Astrocyte (in vitro differentiated cells and primary cell): ENCODE results near the gene PDE8A. TPM values are rescaled to one million over a fixed set of nuclear protein-coding genes. Genes with fewer than 3 reads are reported as not detected.
"Not testable (repeated sequence)": the region's sequence is repeated elsewhere in the genome, so short reads cannot be mapped to it uniquely, and the experiment has no call there.

Experiments used
- DNase-seq: peaks from one replicate; pipeline ENCODE4 v3.0.0-alpha.2; 2010; ENCODE audit warnings: low read depth
- FAIRE-seq: peaks from 2 replicates; lab custom pipeline; 2011; peaks lifted over from hg19 to GRCh38; lab: Jason Lieb, UNC
- H2AFZ ChIP-seq: 2 replicates; pipeline ENCODE4 v1.6.0; 2012; ENCODE audit warnings: low read depth, low read length, inconsistent platforms
- H3K27ac ChIP-seq: 2 replicates; pipeline ENCODE4 v1.5.1; 2011; ENCODE audit warnings: low read depth, low read length, inconsistent platforms
- H3K27me3 ChIP-seq: 2 replicates; pipeline ENCODE4 v1.6.0; 2011; ENCODE audit warnings: low read length, inconsistent platforms; ENCODE audit not compliant: insufficient read depth
- H3K36me3 ChIP-seq: 2 replicates; pipeline ENCODE4 v1.5.1; 2011; ENCODE audit warnings: low read length, inconsistent platforms; ENCODE audit not compliant: insufficient read depth
- H3K4me1 ChIP-seq: 2 replicates; pipeline ENCODE4 v1.5.1; 2011; ENCODE audit warnings: low read length, inconsistent platforms; ENCODE audit not compliant: insufficient read depth
- H3K4me2 ChIP-seq: 2 replicates; pipeline ENCODE4 v1.6.0; 2012; ENCODE audit warnings: low read length, inconsistent platforms
- H3K4me3 ChIP-seq: 2 replicates; pipeline ENCODE4 v1.5.1; 2011; ENCODE audit warnings: low read depth, mild to moderate bottlenecking, low read length, inconsistent platforms; ENCODE audit not compliant: insufficient read depth
- H3K79me2 ChIP-seq: 2 replicates; pipeline ENCODE4 v1.6.0; 2012; ENCODE audit warnings: mild to moderate bottlenecking, low read length, inconsistent platforms; ENCODE audit not compliant: insufficient read depth
- H3K9ac ChIP-seq: 2 replicates; pipeline ENCODE4 v1.6.0; 2012; ENCODE audit warnings: mild to moderate bottlenecking, low read length, inconsistent platforms
- H3K9me3 ChIP-seq: 2 replicates; pipeline ENCODE4 v1.5.1; 2012; ENCODE audit warnings: low read depth, mild to moderate bottlenecking, low read length, inconsistent platforms; ENCODE audit not compliant: insufficient read depth
- H4K20me1 ChIP-seq: 2 replicates; pipeline ENCODE4 v1.6.0; 2012; ENCODE audit warnings: low read length, inconsistent platforms; ENCODE audit not compliant: insufficient read depth
- H3K27ac Mint-ChIP-seq: one replicate; pipeline ENCODE4 v1.8.0; 2021; ENCODE audit warnings: mild to moderate bottlenecking, mixed read lengths; ENCODE audit not compliant: unreplicated experiment
- H3K27me3 Mint-ChIP-seq: one replicate; pipeline ENCODE4 v1.8.0; 2021; ENCODE audit warnings: low read depth, mixed read lengths; ENCODE audit not compliant: unreplicated experiment
- H3K36me3 Mint-ChIP-seq: one replicate; pipeline ENCODE4 v1.8.0; 2021; ENCODE audit warnings: low read depth, mixed read lengths; ENCODE audit not compliant: unreplicated experiment
- H3K4me1 Mint-ChIP-seq: one replicate; pipeline ENCODE4 v1.8.0; 2021; ENCODE audit warnings: low read depth, mixed read lengths; ENCODE audit not compliant: unreplicated experiment
- H3K4me3 Mint-ChIP-seq: one replicate; pipeline ENCODE4 v1.8.0; 2021; ENCODE audit warnings: mild to moderate bottlenecking, moderate library complexity, mixed read lengths; ENCODE audit not compliant: unreplicated experiment
- H3K9me3 Mint-ChIP-seq: one replicate; pipeline ENCODE4 v1.8.0; 2021; ENCODE audit warnings: mild to moderate bottlenecking, mixed read lengths; ENCODE audit not compliant: unreplicated experiment
- CTCF ChIP-seq: IDR thresholded peaks from 2 replicates; pipeline ENCODE4 v1.5.1; 2011; ENCODE audit warnings: low read depth, mild to moderate bottlenecking, inconsistent platforms, low read length, moderate library complexity; ENCODE audit not compliant: insufficient read depth
- EZH2 ChIP-seq: IDR thresholded peaks from 2 replicates; pipeline ENCODE4 v1.6.1; 2012; ENCODE audit warnings: mild to moderate bottlenecking, low read length, inconsistent platforms; ENCODE audit not compliant: insufficient read depth
- total RNA-seq: library from RNA; stranded (reverse); gene quantifications from 2 replicates; pipeline ENCODE4 v1.2.1, GENCODE V29; 2021

PDE8A gene
- total RNA-seq, 1 donor from 2014 or later = 18.0 TPM

GRCh38 chr15:85010071-85010385, 28.4 kb downstream of the PDE8A start:
- H2AFZ ChIP-seq = no peak overlapping the region
- TF ChIP-seq EZH2 (no peak), CTCF (no peak)
- peaks cover 2% of the 10 kb centered on the region for H3K4me1 ChIP-seq
- no peak for DNase-seq
- H3K9me3 ChIP-seq = no peaks in the 10 kb centered on the region
- H3K36me3 ChIP-seq = no peaks in the 10 kb centered on the region
- no peak overlapping the region for H3K4me3 ChIP-seq
- H3K79me2 ChIP-seq = peaks cover 66% of the 10 kb centered on the region
- H4K20me1 ChIP-seq = peaks cover 67% of the 10 kb centered on the region
- no peak overlapping the region for H3K9ac ChIP-seq
- no peak overlapping the region for H3K4me3 Mint-ChIP-seq
- H3K4me2 ChIP-seq = no peak overlapping the region
- no peak for FAIRE-seq
- H3K27ac ChIP-seq = no peak overlapping the region
- no peaks in the 10 kb centered on the region for H3K36me3 Mint-ChIP-seq
- H3K27me3 Mint-ChIP-seq = no peaks in the 10 kb centered on the region
- peaks cover 11% of the 10 kb centered on the region for H3K4me1 Mint-ChIP-seq
- H3K27me3 ChIP-seq = no peaks in the 10 kb centered on the region
- H3K27ac Mint-ChIP-seq = no peak overlapping the region
- H3K9me3 Mint-ChIP-seq = no peaks in the 10 kb centered on the region

GRCh38 chr15:85010386-85011159, 28.9 kb downstream of the PDE8A start:
- no peak overlapping the region for H3K27ac Mint-ChIP-seq
- H3K9me3 Mint-ChIP-seq = no peaks in the 10 kb centered on the region
- no peaks in the 10 kb centered on the region for H3K36me3 Mint-ChIP-seq
- Histone ChIP-seq H3K9ac (no peak overlapping the region), H4K20me1 (peaks cover 67% of the 10 kb centered on the region), H3K79me2 (peaks cover 67% of the 10 kb centered on the region), H3K36me3 (no peaks in the 10 kb centered on the region), H2AFZ (no peak overlapping the region), H3K27me3 (no peaks in the 10 kb centered on the region), H3K4me2 (no peak overlapping the region), H3K9me3 (no peaks in the 10 kb centered on the region), H3K4me1 (peaks cover 2% of the 10 kb centered on the region), H3K27ac (no peak overlapping the region), H3K4me3 (no peak overlapping the region)
- TF ChIP-seq EZH2 = no peak
- DNase-seq = no peak
- H3K4me1 Mint-ChIP-seq = peaks cover 11% of the 10 kb centered on the region
- no peak for FAIRE-seq
- H3K27me3 Mint-ChIP-seq = no peaks in the 10 kb centered on the region
- no peak overlapping the region for H3K4me3 Mint-ChIP-seq

GRCh38 chr15:85011160-85011571, 29.5 kb downstream of the PDE8A start:
- no peak overlapping the region for H3K4me3 ChIP-seq
- Mint-ChIP-seq H3K9me3 (no peaks in the 10 kb centered on the region), H3K36me3 (no peaks in the 10 kb centered on the region), H3K27me3 (no peaks in the 10 kb centered on the region), H3K4me1 (peaks cover 11% of the 10 kb centered on the region), H3K4me3 (no peak overlapping the region), H3K27ac (no peak overlapping the region)
- no peak overlapping the region for H3K27ac ChIP-seq
- no peaks in the 10 kb centered on the region for H3K9me3 ChIP-seq
- no peaks in the 10 kb centered on the region for H3K27me3 ChIP-seq
- peaks cover 2% of the 10 kb centered on the region for H3K4me1 ChIP-seq
- H3K36me3 ChIP-seq = no peaks in the 10 kb centered on the region
- TF ChIP-seq CTCF (no peak), EZH2 (no peak)
- H2AFZ ChIP-seq = no peak overlapping the region
- H3K9ac ChIP-seq = no peak overlapping the region
- H4K20me1 ChIP-seq = peaks cover 68% of the 10 kb centered on the region
- no peak overlapping the region for H3K4me2 ChIP-seq
- no peak for DNase-seq
- FAIRE-seq = no peak
- peaks cover 68% of the 10 kb centered on the region for H3K79me2 ChIP-seq

- H3K9me3 ChIP-seq, H3K27ac ChIP-seq, H3K27me3 ChIP-seq, H3K4me3 Mint-ChIP-seq, H3K27ac Mint-ChIP-seq, H3K36me3 ChIP-seq, H2AFZ ChIP-seq, H3K36me3 Mint-ChIP-seq, H3K27me3 Mint-ChIP-seq, H3K4me1 ChIP-seq, H3K4me2 ChIP-seq, H3K9ac ChIP-seq, H3K4me1 Mint-ChIP-seq, H3K9me3 Mint-ChIP-seq, DNase-seq, FAIRE-seq, H3K4me3 ChIP-seq: not testable (repeated sequence)
- Histone ChIP-seq H3K79me2 (peaks cover 68% of the 10 kb centered on the region), H4K20me1 (peaks cover 71% of the 10 kb centered on the region)
These were observed 30.1 kb downstream of the PDE8A start for GRCh38 chr15:85011724-85012123.
